GM18498 (cell line): ENCODE measurements around the gene FRMPD4.

Experiments
- ATAC-seq: cut with Tn5 transposase; IDR thresholded peaks from one replicate; pipeline ENCODE4 v1.9.1; 2021; ENCODE audit warnings: mild to moderate bottlenecking, moderate library complexity; ENCODE audit not compliant: unreplicated experiment

Gene FRMPD4

DNA sequence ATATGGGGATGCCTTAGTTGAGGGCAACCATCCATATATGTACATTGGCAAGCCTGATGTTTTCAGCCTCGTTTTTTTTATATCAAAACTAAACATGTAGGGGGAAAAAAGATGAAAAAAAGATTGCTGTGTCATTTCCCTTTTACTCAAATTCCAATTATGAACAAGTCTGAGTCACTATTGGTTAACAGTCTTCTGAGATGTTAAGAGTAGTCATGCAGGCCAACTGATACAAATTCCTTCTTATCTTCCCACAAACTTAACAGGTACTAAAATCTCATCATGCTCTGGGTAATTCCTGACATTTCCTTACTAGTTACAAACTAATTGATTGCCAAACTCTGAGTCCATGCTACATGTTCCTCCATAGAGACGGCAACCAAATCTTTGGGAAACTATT lies 222.1 kb downstream of the FRMPD4 start:
- no peak for ATAC-seq

DNA sequence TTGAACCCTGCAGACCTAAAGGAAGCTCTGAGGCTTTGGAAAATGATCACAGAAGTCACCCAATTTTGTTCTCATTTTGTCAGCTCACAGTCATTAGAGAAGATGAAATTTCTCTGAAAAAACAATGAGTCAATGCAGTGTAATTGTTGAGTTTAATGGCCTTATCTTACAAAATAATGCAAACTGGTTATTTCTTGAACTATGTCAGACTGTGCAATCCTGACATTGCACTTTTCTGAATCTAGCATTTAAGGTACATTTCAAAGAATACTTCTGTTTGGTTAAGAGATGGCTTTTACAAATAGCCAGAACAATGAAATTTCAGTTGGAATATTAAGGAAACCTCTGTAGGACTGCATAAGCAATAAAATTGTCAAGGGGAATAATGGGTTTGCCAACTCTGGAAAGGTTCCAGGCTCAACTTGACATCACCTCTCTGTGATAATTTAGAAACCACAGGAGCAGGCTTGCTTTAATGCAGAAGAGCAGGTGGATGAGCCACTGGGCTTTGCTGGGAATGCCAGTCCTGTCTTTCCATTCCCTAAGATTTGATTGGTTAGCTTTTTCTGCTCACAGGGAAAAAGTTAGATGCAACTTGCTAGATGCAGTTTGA lies 222.8 kb downstream of the FRMPD4 start:
- ATAC-seq: no peak

DNA sequence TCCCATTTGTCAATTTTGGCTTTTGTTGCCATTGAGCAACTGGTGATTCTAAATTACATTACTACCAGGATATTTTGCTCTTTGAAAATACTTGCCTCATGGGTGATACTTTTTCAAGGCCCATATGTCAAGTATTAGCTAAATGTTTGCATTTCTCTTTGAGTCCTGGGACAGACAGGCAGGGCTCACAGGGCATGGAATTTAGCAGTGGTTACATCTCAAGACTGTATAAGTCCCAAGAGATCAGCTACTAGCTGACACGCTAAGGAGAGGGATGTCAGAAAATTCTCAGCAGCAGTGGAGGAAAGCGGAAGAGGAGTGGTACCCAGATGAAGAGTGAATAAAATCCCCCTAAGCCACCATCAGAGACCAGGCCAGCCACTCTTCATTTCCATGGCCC lies 224.9 kb downstream of the FRMPD4 start:
- no peak for ATAC-seq

DNA sequence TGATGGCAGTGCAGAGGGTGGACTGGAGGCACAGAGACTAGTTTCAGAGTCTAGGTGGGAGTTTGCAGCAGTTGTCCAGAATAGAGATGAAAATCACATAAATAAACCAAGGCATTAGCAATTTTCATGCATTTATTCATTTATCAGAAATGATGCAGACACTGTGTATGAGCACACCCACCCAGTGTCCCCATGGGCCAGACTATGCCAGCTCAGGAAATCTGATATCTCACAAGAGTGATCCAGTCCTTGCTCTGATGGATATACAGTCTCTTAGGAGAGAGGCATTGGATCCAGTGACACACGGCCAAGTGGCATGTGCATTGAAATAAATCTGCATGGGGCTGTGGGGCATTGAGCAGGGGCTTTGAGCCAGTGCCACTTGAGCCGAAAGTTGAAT lies 228.2 kb downstream of the FRMPD4 start:
- ATAC-seq: no peak

DNA sequence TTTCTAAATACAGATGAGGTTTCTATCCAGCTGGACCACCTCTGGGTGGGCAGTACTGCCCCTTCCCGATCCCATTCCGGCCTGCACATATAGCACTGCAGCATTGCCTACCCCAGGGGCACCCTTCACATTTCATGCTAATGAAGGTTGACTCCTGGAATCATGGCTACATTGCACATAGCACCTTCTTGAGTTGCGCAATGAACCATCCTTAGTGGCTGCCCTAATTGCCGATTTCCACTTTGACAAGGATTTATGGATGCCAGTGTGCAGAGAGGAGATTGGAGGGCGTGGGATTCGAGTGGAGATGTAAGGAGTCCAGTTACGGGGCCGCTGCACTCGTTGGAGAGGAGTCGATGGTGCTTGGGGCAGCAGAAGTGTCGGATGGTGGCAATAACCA lies 229.0 kb downstream of the FRMPD4 start:
- no peak for ATAC-seq

DNA sequence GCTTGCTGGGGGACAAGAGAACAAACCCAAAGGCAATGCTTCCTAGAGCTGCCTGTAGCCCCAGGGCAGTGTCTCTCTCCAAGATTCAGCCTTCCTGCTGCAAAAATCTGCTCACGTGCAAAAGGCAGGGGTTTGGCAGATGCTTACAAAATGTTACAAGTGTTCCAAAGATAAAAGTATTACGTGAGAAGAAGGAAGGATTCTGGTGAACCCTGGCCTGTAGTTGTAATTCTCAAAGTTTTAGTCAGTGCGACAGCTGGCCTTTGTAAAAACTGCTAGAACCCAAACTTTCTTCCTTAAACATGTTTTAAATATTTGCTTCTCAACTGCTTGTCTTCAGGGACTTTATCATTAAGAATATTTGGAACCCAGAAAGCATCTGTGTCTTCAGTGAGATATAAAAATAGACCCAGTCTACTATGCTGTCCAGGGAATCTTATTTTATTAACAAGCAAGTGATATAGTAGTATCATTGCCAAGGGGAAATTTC lies 232.3 kb downstream of the FRMPD4 start:
- no peak for ATAC-seq

DNA sequence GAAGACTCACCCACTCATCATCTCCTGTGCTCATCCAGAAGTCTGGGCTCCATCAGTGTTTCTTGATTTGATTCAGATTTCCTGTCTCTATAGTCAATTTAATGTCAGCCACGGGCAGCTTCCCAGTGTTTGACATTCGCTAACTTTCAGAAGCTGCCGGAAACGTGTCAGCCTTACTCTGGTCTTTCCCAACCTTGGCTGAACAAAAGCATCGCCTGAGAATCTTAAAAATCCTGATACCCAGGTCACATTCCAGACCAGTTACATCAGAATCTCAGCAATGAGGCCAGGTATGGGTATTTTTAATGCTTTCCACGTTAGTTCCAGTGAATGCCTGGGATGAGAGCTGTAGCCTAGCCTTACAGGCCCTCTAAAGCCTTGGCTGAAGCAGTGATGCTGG lies 233.8 kb downstream of the FRMPD4 start:
- ATAC-seq: no peak

DNA sequence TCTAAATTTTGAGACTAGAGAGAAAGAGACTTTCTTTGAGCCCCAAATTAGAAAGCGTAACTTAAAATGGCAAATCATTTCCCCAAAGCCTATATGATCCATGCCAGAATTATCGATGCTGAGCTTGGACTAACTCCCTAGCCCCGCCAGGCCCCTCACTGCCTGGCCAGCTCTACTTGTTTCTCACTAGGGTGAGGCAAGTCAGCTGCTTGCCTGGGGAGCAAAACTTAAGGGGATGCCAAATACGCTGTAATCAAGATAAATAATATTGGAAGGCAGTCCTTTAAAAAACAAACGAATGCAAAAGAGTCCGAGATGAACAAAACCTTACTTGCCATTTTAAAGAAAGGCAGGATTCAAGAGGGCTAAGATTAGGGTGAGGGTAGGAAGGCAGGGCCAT lies 236.0 kb downstream of the FRMPD4 start:
- ATAC-seq: no peak

DNA sequence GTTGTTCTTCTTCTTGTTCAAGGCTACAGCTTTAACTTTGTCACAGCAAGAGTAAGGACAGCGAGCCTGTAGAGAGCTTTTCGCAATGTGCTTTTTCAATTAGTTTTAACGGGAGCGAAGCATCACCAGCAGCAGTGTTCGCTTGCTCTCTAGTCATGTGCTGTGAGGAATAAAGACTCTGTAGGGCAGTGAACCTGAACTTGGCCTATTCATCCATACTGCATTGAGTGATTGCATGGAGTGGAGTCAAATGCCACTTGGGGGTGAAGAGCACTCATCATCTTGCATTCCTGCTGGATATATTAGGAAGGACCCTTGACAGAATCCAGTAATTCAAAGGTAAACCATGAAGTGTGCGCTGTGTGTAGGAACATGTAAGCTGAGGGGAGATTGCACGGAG lies 240.0 kb downstream of the FRMPD4 start:
- ATAC-seq: no peak

DNA sequence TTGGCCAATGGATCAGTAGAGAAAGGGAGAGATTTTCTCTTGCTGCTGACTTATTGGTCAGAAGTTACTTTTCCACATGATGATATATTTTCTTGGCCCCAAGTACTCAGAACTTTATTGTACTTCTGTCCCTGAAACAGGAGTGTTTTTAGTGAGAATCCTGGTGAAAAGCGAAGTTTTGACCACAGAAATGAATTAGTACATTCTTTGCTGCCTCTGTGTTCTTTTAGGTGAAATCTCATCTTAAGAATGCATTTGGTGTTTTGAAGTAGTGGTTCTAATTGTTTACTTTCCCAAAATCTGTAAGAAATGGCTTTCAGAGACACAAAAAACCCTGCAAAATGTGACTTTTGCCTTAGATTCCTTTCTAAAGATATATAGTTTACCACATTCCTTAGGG lies 240.4 kb downstream of the FRMPD4 start:
- no peak for ATAC-seq

DNA sequence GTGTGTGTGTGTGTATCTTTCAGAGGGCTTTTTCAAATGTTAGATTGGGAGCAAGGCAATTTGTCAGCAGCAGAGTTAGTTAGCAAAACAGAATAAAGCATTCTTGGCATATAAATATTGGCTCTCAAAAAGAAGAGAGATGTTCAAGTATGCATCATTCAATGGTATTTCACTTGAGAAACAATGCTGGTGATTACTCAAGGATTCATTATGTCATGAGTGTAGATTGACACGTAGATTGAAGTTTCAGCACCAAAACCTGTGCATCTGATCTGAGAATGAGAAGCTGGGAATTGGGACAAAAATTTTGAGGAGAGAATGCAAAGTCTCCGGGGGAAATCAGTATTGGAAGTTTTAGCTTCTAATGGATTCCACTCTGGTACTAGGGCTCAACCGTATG lies 241.4 kb downstream of the FRMPD4 start:
- ATAC-seq: no peak

DNA sequence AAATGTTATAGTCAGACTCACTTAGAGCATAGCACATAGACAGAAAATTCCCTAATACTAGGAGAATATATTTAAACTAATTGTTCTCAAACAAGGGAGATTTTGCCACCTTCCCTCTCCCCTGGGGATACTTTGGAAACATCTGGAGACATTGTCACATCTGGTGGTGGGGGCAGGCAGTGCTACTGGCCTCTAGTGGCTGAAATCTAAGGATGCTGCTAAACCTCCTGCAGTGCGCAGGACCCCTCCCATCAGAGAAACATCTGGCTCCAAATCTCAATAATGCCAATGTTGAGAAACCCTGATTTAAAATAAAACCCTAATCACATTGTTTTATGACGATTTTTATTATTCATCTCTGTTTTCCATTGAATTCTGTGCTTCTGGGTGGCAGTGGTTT lies 244.9 kb downstream of the FRMPD4 start:
- ATAC-seq: no peak

DNA sequence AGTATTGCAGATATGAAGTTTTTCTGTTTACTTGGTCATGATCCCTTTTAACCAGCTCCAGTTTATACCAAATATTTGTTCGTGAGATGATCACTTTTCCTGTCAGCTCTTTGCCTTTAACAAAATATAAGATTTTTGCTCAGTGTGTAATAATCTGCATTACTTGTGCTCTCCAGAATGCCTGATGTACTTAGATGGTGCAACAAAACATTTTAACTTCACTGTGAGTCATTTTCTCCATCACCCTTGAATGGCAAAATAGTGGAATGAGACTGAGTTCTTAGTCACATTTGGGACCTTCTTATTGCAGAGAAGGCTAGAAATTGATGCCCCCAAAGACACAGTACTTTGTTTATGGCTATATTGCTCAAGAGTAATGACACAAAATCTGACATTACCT lies 252.0 kb downstream of the FRMPD4 start:
- no peak for ATAC-seq

DNA sequence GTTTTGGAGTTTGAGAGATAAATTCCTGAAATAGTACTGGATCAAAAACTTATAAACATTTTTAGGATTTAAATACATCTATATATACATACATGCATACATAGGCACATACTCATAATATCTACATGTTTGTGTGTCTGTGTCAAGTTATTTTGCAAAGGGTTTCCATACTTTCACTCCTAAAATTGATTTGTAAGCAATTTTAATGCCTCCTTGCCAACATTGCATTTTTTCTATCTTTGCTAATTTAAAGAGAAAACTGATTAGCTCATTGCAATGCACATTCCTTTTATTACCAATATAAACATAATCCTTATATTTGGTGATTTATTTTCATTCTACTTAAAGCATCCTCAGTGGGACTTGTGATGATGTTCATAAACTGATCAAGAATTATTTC lies 258.3 kb downstream of the FRMPD4 start:
- no peak for ATAC-seq

DNA sequence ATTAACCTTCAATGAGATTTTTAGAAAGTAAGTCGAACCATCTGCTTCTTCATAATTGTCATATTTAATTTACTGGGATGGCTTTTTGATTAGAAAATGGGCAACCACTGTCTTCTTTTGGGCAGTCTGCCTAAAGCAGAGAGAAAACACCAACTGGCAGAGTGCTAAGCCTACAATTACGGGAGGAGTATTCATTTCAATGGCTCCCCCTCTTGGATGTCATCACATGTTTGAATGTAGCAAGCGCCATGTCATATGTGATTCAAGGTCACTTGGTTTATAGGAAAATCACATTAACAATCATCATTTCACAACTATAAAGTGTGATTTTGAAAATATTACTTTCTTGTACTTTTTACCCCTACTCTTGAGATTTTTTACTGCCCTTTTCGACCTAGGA lies 261.9 kb downstream of the FRMPD4 start:
- ATAC-seq: no peak

DNA sequence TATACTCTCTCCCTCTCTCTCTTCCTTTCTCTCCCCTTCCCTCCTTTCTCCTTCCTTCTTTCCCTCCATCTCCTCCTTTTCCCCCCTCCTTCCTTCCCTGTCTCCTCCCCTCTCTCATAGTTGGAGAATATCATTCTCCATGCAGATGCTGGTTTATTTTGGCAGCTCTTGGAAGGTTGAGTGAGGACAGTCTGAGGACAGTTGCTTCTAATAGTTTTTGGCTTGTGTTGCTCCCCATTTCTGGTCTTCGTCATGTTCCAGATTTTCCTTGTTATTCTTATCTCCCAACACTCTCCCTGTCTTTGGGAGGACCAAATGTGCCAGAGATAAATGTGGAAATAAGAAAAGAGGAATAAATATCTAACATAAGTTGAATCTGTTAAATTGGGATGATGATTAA lies 263.0 kb downstream of the FRMPD4 start:
- ATAC-seq: no peak

DNA sequence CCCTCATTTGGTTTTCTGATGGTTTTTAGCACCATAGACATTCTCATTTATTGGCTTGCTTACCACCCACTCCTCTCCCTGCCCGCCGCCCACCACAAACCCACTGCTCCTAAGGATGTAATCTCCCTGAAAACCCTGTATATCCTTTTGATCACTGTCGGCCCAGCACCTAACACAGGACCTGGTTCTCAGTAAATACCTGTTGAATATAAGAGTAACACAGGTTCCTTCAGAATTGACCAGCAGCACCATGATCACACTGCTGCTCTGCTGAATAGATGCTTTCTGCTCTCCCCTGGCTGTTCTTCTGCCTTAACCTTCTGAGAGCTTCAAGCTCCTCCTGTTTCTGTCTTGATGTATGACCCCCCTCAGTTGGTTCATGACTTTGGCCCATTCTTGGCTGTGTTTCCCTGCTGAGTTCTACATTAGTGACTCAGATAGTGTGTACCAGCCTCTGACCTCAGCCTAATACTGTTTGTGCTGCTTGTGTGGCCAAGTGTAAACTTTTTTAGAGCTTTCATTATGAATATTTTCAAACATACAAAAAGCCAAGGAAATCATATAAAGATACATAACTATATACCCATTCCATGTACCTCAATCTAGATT lies 265.3 kb downstream of the FRMPD4 start:
- no peak for ATAC-seq

DNA sequence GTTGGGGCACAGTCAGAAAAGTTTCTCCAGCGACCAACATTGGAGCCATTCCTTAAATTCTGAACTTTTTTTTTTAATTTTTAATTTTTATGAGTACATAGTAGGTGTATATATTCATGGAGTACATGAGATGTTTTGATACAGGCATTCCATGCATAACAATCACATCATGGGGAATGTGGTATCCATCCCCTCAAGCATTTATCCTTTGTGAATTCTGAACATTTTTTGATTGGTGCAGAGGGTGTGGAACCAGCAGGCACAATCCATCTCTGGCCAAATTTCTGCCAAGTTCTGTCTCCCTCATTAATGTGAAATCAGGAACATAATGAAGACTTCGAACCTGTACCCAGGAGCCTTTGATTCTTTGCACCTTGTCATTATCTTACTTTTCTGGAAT lies 267.0 kb downstream of the FRMPD4 start:
- ATAC-seq: no peak

DNA sequence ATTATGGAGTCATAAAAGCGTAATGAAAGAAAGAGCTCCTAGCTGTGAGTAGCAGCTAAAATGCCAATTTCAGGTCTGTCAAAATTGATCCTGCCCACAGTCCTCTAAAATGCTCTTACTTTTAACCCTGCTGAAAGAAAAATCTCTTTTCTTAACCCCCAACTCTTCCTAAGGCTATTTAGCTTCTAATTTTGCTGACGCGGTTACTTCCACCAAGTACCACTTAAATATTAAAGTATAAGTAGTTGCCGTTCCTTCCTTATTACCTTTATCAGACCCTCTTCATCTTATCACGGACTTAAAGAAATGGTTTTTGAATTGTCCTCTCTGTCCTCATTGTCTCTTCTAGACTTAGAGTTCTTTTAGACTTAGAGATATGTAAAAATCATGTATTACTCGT lies 272.2 kb downstream of the FRMPD4 start:
- ATAC-seq: no peak

DNA sequence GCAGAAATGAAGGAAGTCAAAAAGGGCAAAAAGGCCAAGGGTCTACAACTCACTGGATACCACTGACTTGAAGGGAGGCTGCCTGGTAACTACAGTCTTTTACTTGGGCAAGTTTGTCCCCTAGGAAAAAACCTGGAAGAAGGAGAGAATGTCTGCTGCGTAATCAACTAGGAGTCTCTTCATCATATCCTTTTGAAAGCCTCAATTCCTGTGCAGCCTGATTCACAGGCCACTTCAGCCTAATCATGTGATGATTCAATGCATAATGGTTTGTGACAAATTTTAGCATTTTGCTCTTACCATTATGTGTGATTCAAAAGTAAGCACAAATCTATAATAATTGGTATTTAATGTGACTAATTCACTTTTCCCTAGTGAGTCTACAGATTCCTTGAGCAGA lies 273.6 kb downstream of the FRMPD4 start:
- ATAC-seq: no peak

DNA sequence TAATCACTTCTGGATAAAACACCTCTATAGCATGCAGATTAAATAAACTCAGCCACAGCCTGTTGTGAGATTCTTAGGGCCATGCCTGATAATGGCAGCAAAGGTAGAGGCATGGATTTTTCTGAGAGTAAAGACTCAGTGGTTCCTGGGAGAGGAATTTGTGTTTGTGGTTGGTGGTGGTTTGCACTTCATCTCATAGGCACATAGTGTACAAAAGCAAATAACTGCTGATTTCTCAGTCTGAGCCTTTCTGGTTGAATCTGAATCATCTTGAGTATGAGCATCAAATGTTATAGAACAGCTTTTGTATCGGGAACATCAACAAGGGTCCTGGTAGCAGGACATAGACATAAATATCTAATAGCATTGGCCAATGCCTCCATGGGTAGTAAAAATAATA lies 274.3 kb downstream of the FRMPD4 start:
- no peak for ATAC-seq

DNA sequence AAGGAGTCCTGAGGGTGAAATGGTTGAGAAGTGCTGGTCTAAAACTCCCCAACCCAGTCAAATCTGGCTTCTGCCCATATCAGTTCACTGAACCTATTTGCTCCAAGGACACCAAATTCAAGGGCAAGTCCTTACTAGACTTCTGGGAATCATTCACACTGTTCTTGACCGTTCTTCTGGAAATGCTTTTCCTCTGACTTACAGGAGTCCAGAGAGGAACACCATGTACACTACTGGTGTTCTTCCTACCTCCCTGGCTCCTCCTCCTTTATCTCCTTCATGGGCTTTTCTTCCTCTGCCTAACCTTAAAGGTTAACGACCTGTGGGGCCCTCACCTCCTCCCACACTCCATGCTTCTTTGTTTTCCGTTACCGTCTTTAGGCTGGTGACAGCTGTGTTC lies 281.3 kb downstream of the FRMPD4 start:
- ATAC-seq: no peak

DNA sequence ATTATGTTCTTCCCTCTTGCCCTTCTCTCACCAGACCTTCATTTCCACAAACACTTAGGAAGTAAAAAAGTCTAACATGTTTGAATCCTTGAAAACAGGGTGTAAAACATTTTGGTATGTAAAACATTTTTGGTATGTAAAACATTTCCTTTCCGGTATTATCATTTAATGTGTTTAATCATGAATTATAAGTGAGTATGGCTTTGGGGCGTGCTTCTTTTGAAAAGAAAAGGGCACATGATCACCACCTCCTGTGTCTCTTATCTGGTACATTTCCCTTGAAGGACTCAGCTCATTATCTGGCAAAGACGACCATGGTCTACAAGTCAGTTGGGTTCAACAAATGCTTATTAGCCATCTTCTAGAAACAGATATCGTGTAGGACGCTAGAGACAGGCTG lies 283.6 kb downstream of the FRMPD4 start:
- no peak for ATAC-seq
